ENCODE measurements around the gene P2RX3.

- TF ChIP-seq, protein P1, sequence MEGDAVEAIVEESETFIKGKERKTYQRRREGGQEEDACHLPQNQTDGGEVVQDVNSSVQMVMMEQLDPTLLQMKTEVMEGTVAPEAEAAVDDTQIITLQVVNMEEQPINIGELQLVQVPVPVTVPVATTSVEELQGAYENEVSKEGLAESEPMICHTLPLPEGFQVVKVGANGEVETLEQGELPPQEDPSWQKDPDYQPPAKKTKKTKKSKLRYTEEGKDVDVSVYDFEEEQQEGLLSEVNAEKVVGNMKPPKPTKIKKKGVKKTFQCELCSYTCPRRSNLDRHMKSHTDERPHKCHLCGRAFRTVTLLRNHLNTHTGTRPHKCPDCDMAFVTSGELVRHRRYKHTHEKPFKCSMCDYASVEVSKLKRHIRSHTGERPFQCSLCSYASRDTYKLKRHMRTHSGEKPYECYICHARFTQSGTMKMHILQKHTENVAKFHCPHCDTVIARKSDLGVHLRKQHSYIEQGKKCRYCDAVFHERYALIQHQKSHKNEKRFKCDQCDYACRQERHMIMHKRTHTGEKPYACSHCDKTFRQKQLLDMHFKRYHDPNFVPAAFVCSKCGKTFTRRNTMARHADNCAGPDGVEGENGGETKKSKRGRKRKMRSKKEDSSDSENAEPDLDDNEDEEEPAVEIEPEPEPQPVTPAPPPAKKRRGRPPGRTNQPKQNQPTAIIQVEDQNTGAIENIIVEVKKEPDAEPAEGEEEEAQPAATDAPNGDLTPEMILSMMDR (IDR thresholded peaks at IDR 0.05) = no peak
- no peak for TF ChIP-seq POLR2A (IDR thresholded peaks at IDR 0.05)
Observed at GRCh38 chr11:57402188-57403002, 64.2 kb downstream of the P2RX3 start.
